ENCODE results near the gene SNTG2.

- TF ChIP-seq CTCF (IDR thresholded peaks at IDR 0.05) (no peak), POLR2A (IDR thresholded peaks at IDR 0.05) (no peak)
Measured at GRCh38 chr2:1397350-1397749, 446.7 kb downstream of the SNTG2 start.
